ENCODE results near the gene TKTL1.

The TKTL1 gene

DNA sequence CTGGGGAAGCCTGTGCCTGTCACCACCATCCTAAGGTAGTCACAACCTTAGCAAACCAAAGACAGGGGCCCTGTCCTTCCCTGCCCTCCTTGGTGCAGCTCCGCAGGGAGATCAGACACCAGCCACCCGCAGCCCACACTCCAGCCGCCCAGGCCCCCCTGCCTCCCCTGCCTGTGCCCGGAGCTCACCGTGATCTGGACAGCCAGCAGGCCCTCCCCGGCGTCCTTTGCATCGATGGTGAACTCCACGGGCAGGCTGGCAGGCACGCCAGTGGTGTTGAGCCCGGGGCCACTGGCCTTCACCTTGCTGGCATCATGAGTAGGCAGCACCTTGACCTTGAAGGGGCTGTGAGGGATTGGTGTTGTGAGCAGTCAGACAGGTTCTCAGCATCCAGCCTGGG is 62.4 kb downstream of the TKTL1 start:
- H3K36me3 ChIP-seq (ENCODE audit: insufficient read depth, low read length) = peaks cover 90% of the 10 kb centered on the region; the same call in 1 of the 2 replicates
- H3F3A ChIP-seq (ENCODE audit: low read depth) = no peaks in the 10 kb centered on the region
- no peaks in the 10 kb centered on the region for H3K9me2 ChIP-seq (replicated peaks; ENCODE audit: low read depth, low read length)
- TF ChIP-seq, protein P1, sequence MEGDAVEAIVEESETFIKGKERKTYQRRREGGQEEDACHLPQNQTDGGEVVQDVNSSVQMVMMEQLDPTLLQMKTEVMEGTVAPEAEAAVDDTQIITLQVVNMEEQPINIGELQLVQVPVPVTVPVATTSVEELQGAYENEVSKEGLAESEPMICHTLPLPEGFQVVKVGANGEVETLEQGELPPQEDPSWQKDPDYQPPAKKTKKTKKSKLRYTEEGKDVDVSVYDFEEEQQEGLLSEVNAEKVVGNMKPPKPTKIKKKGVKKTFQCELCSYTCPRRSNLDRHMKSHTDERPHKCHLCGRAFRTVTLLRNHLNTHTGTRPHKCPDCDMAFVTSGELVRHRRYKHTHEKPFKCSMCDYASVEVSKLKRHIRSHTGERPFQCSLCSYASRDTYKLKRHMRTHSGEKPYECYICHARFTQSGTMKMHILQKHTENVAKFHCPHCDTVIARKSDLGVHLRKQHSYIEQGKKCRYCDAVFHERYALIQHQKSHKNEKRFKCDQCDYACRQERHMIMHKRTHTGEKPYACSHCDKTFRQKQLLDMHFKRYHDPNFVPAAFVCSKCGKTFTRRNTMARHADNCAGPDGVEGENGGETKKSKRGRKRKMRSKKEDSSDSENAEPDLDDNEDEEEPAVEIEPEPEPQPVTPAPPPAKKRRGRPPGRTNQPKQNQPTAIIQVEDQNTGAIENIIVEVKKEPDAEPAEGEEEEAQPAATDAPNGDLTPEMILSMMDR (conservative IDR thresholded peaks at IDR 0.05; ENCODE audit: low read length) = no peak
- no peak for TF ChIP-seq EZH2phosphoT487 (IDR thresholded peaks at IDR 0.05; ENCODE audit: borderline replicate concordance)
- no peak overlapping the region for H3K4me2 ChIP-seq (ENCODE audit: low read depth, low read length, poor library complexity, severe bottlenecking)
- H3K9ac ChIP-seq (ENCODE audit: low read depth, low read length, poor library complexity, severe bottlenecking) = no peak overlapping the region
- no peak overlapping the region for H3K4me3 ChIP-seq (ENCODE audit: low read length, poor library complexity, severe bottlenecking)
- H2AFZ ChIP-seq (ENCODE audit: low read length) = no peak overlapping the region
- H3K4me1 ChIP-seq (ENCODE audit: insufficient read depth, low read length, poor library complexity, severe bottlenecking) = no peaks in the 10 kb centered on the region
- H3K9me3 ChIP-seq (ENCODE audit: insufficient read depth, low read depth, low read length) = no peaks in the 10 kb centered on the region
- H4K20me1 ChIP-seq (ENCODE audit: insufficient read depth, low read length, poor library complexity, severe bottlenecking) = peaks cover 10% of the 10 kb centered on the region
- peaks cover 14% of the 10 kb centered on the region; the same call in 1 of the 2 replicates for H3K79me2 ChIP-seq (ENCODE audit: insufficient read depth, low read length)
- H3K27me3 ChIP-seq (ENCODE audit: insufficient read depth, low read length, poor library complexity, severe bottlenecking) = no peaks in the 10 kb centered on the region

DNA sequence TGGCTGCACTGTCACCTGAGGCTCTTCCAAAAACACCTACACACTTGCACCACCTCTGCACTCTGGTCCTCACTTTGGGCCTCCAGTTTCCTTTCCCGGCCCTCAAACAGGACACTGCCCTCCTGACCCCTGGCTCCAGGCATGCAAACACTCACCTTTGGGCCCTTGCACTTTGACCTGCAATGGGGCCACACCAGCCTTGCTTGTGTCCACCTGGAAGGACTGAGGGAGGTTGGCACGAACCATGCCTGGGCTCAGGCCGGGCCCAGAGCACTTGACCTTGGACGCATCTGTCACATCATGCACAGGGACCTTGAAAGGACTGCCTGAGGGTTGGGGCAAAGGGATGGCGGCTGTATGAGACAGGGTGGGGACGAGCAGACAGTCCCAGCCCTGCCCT is 63.2 kb downstream of the TKTL1 start:
- H3K9me2 ChIP-seq (replicated peaks; ENCODE audit: low read depth, low read length) = no peaks in the 10 kb centered on the region
- H3K4me2 ChIP-seq (ENCODE audit: low read depth, low read length, poor library complexity, severe bottlenecking) = no peak overlapping the region
- H3F3A ChIP-seq (ENCODE audit: low read depth) = no peaks in the 10 kb centered on the region
- no peaks in the 10 kb centered on the region for H3K9me3 ChIP-seq (ENCODE audit: insufficient read depth, low read depth, low read length)
- TF ChIP-seq, protein P1 (conservative IDR thresholded peaks at IDR 0.05; ENCODE audit: low read length) = no peak
- no peak for TF ChIP-seq EZH2phosphoT487 (IDR thresholded peaks at IDR 0.05; ENCODE audit: borderline replicate concordance)
- peaks cover 16% of the 10 kb centered on the region; the same call in 1 of the 2 replicates for H3K79me2 ChIP-seq (ENCODE audit: insufficient read depth, low read length)
- peaks cover 85% of the 10 kb centered on the region; the same call in 1 of the 2 replicates for H3K36me3 ChIP-seq (ENCODE audit: insufficient read depth, low read length)
- no peaks in the 10 kb centered on the region for H3K4me1 ChIP-seq (ENCODE audit: insufficient read depth, low read length, poor library complexity, severe bottlenecking)
- H2AFZ ChIP-seq (ENCODE audit: low read length) = no peak overlapping the region
- no peaks in the 10 kb centered on the region for H3K27me3 ChIP-seq (ENCODE audit: insufficient read depth, low read length, poor library complexity, severe bottlenecking)
- no peak overlapping the region for H3K9ac ChIP-seq (ENCODE audit: low read depth, low read length, poor library complexity, severe bottlenecking)
- peaks cover 10% of the 10 kb centered on the region for H4K20me1 ChIP-seq (ENCODE audit: insufficient read depth, low read length, poor library complexity, severe bottlenecking)
- H3K4me3 ChIP-seq (ENCODE audit: low read length, poor library complexity, severe bottlenecking) = no peak overlapping the region

DNA sequence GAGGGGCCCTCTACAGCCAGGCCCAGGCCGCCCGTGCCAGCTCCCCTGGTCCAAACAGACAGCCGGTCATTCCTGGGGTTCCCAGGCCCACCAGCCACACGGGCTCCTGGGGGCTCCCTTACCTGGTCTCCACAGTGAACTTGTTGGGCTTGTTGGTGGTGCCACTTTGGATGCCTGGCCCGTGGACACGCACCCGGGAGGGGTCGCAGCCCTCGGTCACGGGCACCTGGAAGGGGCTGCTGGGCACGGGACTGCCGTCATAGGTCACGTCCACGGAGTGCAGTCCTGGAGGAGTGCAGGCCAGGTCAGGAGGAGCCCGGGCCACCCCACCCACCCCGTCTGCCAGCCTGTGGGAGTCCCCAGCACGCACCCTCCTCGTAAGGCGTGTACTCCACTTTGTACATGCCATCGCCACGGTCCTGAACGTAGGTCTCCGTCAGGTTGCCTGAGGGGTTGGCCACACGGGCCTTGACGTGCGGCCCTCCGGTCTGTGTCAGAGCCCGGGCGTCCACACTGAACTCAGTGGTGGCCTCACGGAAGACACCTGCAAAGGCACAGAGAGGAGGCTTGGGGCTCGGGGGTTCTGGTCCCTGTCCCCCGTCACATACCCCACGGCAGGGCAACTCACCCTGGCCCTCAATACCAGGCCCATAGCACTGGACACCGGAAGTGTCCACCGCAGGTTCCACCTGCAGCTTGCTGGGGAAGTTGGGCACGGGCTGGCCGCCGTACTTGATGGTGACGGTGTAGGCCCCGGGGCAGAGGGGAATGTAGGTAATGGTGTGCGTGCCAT is 64.0 kb downstream of the TKTL1 start:
- Histone ChIP-seq H3K9me2 (replicated peaks; ENCODE audit: low read depth, low read length) (no peaks in the 10 kb centered on the region), H3K4me2 (ENCODE audit: low read depth, low read length, poor library complexity, severe bottlenecking) (no peak overlapping the region), H3K9ac (ENCODE audit: low read depth, low read length, poor library complexity, severe bottlenecking) (no peak overlapping the region), H3K9me3 (ENCODE audit: insufficient read depth, low read depth, low read length) (no peaks in the 10 kb centered on the region), H2AFZ (ENCODE audit: low read length) (no peak overlapping the region), H3K36me3 (ENCODE audit: insufficient read depth, low read length) (peaks cover 85% of the 10 kb centered on the region; the same call in 1 of the 2 replicates), H3K79me2 (ENCODE audit: insufficient read depth, low read length) (peaks cover 21% of the 10 kb centered on the region; the same call in 1 of the 2 replicates), H3K4me3 (ENCODE audit: low read length, poor library complexity, severe bottlenecking) (no peak overlapping the region), H3F3A (ENCODE audit: low read depth) (no peaks in the 10 kb centered on the region), H4K20me1 (ENCODE audit: insufficient read depth, low read length, poor library complexity, severe bottlenecking) (peaks cover 12% of the 10 kb centered on the region), H3K27me3 (ENCODE audit: insufficient read depth, low read length, poor library complexity, severe bottlenecking) (no peaks in the 10 kb centered on the region), H3K4me1 (ENCODE audit: insufficient read depth, low read length, poor library complexity, severe bottlenecking) (no peaks in the 10 kb centered on the region)
- TF ChIP-seq, protein P1 (conservative IDR thresholded peaks at IDR 0.05; ENCODE audit: low read length) = no peak
- TF ChIP-seq EZH2phosphoT487 (IDR thresholded peaks at IDR 0.05; ENCODE audit: borderline replicate concordance) = no peak
